WTC11 (cell line): Measurements from ENCODE around the gene ATF7. TPM values are rescaled to one million over a fixed set of nuclear protein-coding genes. Genes with fewer than 3 reads are reported as not detected.

Experiments
- ATAC-seq: fragments of 200-7000 bp; cut with Tn5 transposase; 2 replicates; pipeline ENCODE4 v1.10.0; 2021; ENCODE audit warnings: mild to moderate bottlenecking, moderate library complexity
- CTCF ChIA-PET: fragments of 300-600 bp; sonication (Branson Sonifier 250); formaldehyde crosslinking; loops from one replicate; lab custom pipeline; 2021; ENCODE audit warnings: antibody characterized with exemption; lab: Charles Lee
- POLR2A ChIA-PET: fragments of 350-600 bp; sonication (Branson Sonifier 250); formaldehyde crosslinking; loops from one replicate; lab custom pipeline; 2021; ENCODE audit warnings: antibody characterized with exemption; lab: Charles Lee
- DNase-seq: peaks from one replicate; pipeline ENCODE4 v3.0.0; 2021; ENCODE audit warnings: low spot score
- H3K27ac Mint-ChIP-seq: 2 replicates; pipeline ENCODE4 v1.8.0; 2021; ENCODE audit warnings: mixed read lengths
- H3K27me3 Mint-ChIP-seq: 2 replicates; pipeline ENCODE4 v1.8.0; 2021; ENCODE audit warnings: low read depth, mild to moderate bottlenecking, moderate library complexity, mixed read lengths
- H3K36me3 Mint-ChIP-seq: 2 replicates; pipeline ENCODE4 v1.8.0; 2021; ENCODE audit warnings: mixed read lengths
- H3K4me1 Mint-ChIP-seq: 2 replicates; pipeline ENCODE4 v1.8.0; 2022; ENCODE audit warnings: mixed read lengths
- H3K4me3 Mint-ChIP-seq: 2 replicates; pipeline ENCODE4 v1.8.0; 2021; ENCODE audit warnings: mild to moderate bottlenecking, moderate library complexity, mixed read lengths
- H3K9me3 Mint-ChIP-seq: 2 replicates; pipeline ENCODE4 v1.8.0; 2021; ENCODE audit warnings: mixed read lengths
- JAZF1 ChIP-seq: fragments of 250-450 bp; sonication (Bioruptor Pico); IDR thresholded peaks from 2 replicates; pipeline ENCODE4 v1.9.0; 2021; ENCODE audit warnings: moderate library complexity, mild to moderate bottlenecking, inconsistent platforms
- NR1H2 ChIP-seq: sonication (generic); formaldehyde crosslinking; IDR thresholded peaks from 2 replicates; pipeline ENCODE4 v1.9.0; 2021; ENCODE audit warnings: mild to moderate bottlenecking, moderate library complexity, missing genetic modification reagents
- TCF7 ChIP-seq: sonication (generic); formaldehyde crosslinking; IDR thresholded peaks from 2 replicates; pipeline ENCODE4 v1.8.0; 2022; ENCODE audit warnings: mild to moderate bottlenecking, low read depth, missing genetic modification reagents, moderate library complexity
- ZNF121 ChIP-seq: sonication (generic); formaldehyde crosslinking; IDR thresholded peaks from 2 replicates; pipeline ENCODE4 v1.8.0; 2023; ENCODE audit warnings: missing genetic modification reagents
- ZNF416 ChIP-seq: fragments of 250-450 bp; sonication (Bioruptor Pico); IDR thresholded peaks from 2 replicates; pipeline ENCODE4 v1.9.0; 2021; ENCODE audit warnings: mild to moderate bottlenecking, inconsistent platforms
- ZNF532 ChIP-seq: fragments of 250-450 bp; sonication (Bioruptor Pico); IDR thresholded peaks from 2 replicates; pipeline ENCODE4 v1.9.0; 2021; ENCODE audit warnings: mild to moderate bottlenecking, borderline replicate concordance
- total RNA-seq: library from RNA; stranded (reverse); gene quantifications from 3 replicates; pipeline ENCODE4 v1.2.3, GENCODE V29; 2021
- TF ChIP-seq, protein P1 (sequence below): fragments of 250-450 bp; sonication (Bioruptor Pico); IDR thresholded peaks from 2 replicates; pipeline ENCODE4 v1.9.0; 2021; ENCODE audit warnings: mild to moderate bottlenecking
- TF ChIP-seq, protein P2 (sequence below): sonication (generic); formaldehyde crosslinking; IDR thresholded peaks from 2 replicates; pipeline ENCODE4 v1.8.0; 2023; ENCODE audit warnings: mild to moderate bottlenecking, missing genetic modification reagents
- TF ChIP-seq, protein P3 (sequence below): sonication (generic); formaldehyde crosslinking; IDR thresholded peaks from 2 replicates; pipeline ENCODE4 v1.8.1; 2023; ENCODE audit warnings: mild to moderate bottlenecking, missing genetic modification reagents, moderate library complexity

Gene ATF7
- total RNA-seq, 1 experiment from 2014 or later = 16.3 TPM

DNA sequence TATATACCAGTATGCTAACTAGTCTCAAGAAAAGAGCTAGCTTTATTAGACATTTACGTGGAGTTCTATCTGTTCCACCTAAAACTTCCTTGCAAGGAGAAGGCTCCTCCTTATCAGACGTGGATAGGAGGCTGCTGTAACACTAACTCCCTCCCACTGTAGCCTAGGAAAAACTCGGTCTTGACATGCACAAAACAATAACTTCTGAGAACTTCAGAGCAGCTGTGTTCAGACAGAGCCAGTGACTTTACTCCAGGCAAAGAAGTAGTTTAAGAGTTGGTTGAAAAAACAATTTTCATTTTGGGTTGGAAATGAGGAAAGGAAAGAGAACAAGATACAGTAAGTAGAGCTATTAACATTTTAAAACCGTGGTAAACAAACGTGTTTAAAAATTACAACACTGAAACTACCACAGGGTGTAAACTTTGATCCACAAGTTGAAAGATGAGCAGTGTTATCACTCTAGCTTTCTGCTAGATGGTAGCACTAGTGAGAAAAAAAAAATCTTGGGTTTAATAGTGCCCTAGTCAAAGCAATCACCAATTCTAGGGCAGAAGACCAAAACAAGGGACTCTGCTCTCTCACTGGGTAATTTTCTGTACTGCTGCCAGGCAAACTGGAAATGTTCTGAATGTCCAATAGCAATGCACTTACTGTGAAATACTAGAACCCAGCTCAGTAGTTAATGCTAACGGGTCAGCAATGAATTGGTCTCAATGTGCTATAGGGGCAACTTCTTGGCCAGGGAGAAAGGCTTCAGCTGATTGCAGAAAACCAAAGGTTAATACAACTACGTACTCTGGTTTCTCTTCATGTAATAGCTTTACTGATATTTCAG is 2.4 kb downstream of the ATF7 start:
- H3K4me1 Mint-ChIP-seq = peaks cover 31% of the 10 kb centered on the region
- POLR2A ChIA-PET = interaction anchor here (1.5 kb wide), 1 partner anchor 80 kb away, joined by 5 read pairs; no protein-coding TSS in a partner anchor
- ATAC-seq (no peak), DNase-seq (no peak)
- no peak for TF ChIP-seq ZNF416 (CRISPR knock-in tag)
- TF ChIP-seq NR1H2 (CRISPR knock-in tag) = no peak
- TF ChIP-seq, protein P1, sequence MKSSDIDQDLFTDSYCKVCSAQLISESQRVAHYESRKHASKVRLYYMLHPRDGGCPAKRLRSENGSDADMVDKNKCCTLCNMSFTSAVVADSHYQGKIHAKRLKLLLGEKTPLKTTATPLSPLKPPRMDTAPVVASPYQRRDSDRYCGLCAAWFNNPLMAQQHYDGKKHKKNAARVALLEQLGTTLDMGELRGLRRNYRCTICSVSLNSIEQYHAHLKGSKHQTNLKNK (CRISPR knock-in tag) = no peak
- no peak for TF ChIP-seq JAZF1 (CRISPR knock-in tag)
- TF ChIP-seq, protein P2, sequence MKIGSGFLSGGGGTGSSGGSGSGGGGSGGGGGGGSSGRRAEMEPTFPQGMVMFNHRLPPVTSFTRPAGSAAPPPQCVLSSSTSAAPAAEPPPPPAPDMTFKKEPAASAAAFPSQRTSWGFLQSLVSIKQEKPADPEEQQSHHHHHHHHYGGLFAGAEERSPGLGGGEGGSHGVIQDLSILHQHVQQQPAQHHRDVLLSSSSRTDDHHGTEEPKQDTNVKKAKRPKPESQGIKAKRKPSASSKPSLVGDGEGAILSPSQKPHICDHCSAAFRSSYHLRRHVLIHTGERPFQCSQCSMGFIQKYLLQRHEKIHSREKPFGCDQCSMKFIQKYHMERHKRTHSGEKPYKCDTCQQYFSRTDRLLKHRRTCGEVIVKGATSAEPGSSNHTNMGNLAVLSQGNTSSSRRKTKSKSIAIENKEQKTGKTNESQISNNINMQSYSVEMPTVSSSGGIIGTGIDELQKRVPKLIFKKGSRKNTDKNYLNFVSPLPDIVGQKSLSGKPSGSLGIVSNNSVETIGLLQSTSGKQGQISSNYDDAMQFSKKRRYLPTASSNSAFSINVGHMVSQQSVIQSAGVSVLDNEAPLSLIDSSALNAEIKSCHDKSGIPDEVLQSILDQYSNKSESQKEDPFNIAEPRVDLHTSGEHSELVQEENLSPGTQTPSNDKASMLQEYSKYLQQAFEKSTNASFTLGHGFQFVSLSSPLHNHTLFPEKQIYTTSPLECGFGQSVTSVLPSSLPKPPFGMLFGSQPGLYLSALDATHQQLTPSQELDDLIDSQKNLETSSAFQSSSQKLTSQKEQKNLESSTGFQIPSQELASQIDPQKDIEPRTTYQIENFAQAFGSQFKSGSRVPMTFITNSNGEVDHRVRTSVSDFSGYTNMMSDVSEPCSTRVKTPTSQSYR (CRISPR knock-in tag) = no peak
- peak overlapping the region; percentile 18; the same call in 1 of the 2 replicates for H3K4me3 Mint-ChIP-seq
- CTCF ChIA-PET = interaction anchor here (0.9 to 2.3 kb wide), 3 partner anchors 52 to 120 kb away, joined by 3 to 5 read pairs (median 3); partner anchors contain the start of gene ATP5MC2
- H3K9me3 Mint-ChIP-seq = no peaks in the 10 kb centered on the region
- H3K36me3 Mint-ChIP-seq = no peaks in the 10 kb centered on the region
- peak overlapping the region; percentile 75; the same call in 1 of the 2 replicates for H3K27ac Mint-ChIP-seq
- H3K27me3 Mint-ChIP-seq = no peaks in the 10 kb centered on the region; the same call in 1 of the 2 replicates

DNA sequence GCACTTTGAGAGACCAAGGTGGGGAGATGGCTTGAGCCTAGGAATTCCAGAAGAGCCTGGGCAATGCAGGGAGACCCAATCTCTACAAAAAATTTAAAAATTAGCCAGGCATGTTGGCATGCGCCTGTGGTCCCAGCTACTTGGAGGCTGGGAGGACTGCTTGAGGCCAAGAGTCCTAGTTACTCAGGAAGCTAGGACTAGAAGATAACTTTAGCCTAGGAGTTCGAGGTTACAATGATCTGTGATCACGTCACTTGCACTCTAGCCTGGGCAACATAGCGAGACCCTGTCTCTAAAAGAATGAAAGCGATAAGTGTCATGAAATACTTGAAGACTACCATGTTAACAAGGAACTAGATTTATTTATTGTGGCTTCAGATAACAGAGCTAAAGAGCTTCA is 3.5 kb downstream of the ATF7 start:
- TF ChIP-seq ZNF416 (CRISPR knock-in tag) (no peak), ZNF532 (CRISPR knock-in tag) (no peak), TCF7 (no peak), ZNF121 (CRISPR knock-in tag) (peak; percentile 76)
- H3K4me1 Mint-ChIP-seq = peaks cover 39% of the 10 kb centered on the region

DNA sequence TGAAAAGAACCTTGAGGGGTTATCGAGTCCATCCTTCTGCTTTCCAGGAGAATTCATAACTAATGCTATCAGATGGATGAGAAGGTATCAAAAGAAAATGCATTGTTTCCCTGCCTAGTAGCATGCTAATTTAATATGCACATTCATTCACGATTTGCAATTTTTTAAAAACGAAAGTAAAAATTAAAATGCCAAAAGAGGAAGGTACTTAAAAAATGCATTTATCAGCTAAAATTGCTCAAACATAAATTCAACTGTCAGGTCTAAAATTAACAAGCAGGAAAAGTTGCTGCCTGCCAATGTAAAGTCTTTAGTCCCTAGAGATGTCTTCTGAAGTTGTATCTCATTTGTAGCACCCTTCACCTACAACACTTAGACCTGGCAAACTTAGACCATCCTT is 7.9 kb downstream of the ATF7 start:
- Mint-ChIP-seq H3K9me3 (no peaks in the 10 kb centered on the region), H3K36me3 (no peaks in the 10 kb centered on the region), H3K27ac (peak overlapping the region; percentile 46; the same call in 1 of the 2 replicates), H3K4me1 (peaks cover 10% of the 10 kb centered on the region), H3K27me3 (no peaks in the 10 kb centered on the region), H3K4me3 (no peak overlapping the region)
- TF ChIP-seq, protein P3, sequence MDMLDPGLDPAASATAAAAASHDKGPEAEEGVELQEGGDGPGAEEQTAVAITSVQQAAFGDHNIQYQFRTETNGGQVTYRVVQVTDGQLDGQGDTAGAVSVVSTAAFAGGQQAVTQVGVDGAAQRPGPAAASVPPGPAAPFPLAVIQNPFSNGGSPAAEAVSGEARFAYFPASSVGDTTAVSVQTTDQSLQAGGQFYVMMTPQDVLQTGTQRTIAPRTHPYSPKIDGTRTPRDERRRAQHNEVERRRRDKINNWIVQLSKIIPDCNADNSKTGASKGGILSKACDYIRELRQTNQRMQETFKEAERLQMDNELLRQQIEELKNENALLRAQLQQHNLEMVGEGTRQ (CRISPR knock-in tag) = no peak
- no peak for DNase-seq
- no peak for ATAC-seq
- CTCF ChIA-PET = interaction anchor here (2.6 kb wide), 1 partner anchor 75 kb away, joined by 13 read pairs; no protein-coding TSS in a partner anchor
- POLR2A ChIA-PET = no interaction called here

More for the DNA sequence above, 3.5 kb downstream of the ATF7 start:
- H3K4me3 Mint-ChIP-seq = no peak overlapping the region
- ATAC-seq = no peak
- ChIA-PET POLR2A (interaction anchor here (0.6 to 1.5 kb wide), 2 partner anchors 79 to 999 kb away, joined by 3 to 5 read pairs; no protein-coding TSS in a partner anchor), CTCF (interaction anchor here (0.7 to 2.3 kb wide), 2 partner anchors 53 to 79 kb away, joined by 4 to 5 read pairs; partner anchors contain the start of gene ATP5MC2)
- no peaks in the 10 kb centered on the region for H3K36me3 Mint-ChIP-seq
- no peaks in the 10 kb centered on the region for H3K9me3 Mint-ChIP-seq
- DNase-seq = no peak
- H3K27ac Mint-ChIP-seq = no peak overlapping the region
- H3K27me3 Mint-ChIP-seq = no peaks in the 10 kb centered on the region; the same call in 1 of the 2 replicates
